Endodermal cell (in vitro differentiated cells): ENCODE measurements around the gene PALLD. TPM values are rescaled to one million over a fixed set of nuclear protein-coding genes. Genes with fewer than 3 reads are reported as not detected.

Source experiments
- DNase-seq: peaks from one replicate; pipeline ENCODE4 v3.0.0-alpha.2; 2017
- H3K27ac ChIP-seq: 2 replicates; pipeline ENCODE4 v1.5.1; 2013; ENCODE audit warnings: mild to moderate bottlenecking, low read depth, low read length, moderate library complexity
- H3K27me3 ChIP-seq: 2 replicates; pipeline ENCODE4 v1.6.1; 2013; ENCODE audit warnings: mild to moderate bottlenecking, low read length, moderate library complexity; ENCODE audit not compliant: insufficient read depth, control insufficient read depth, poor library complexity, severe bottlenecking
- H3K36me3 ChIP-seq: 2 replicates; pipeline ENCODE4 v1.7.0; 2013; ENCODE audit warnings: mild to moderate bottlenecking, low read length, moderate library complexity; ENCODE audit not compliant: control insufficient read depth, insufficient read depth
- H3K4me1 ChIP-seq: one replicate; pipeline ENCODE4 v1.7.0; 2013; ENCODE audit warnings: low read length; ENCODE audit not compliant: control insufficient read depth, insufficient read depth
- H3K4me3 ChIP-seq: 2 replicates; pipeline ENCODE4 v1.5.1; 2013; ENCODE audit warnings: mild to moderate bottlenecking, low read length, moderate library complexity
- H3K9ac ChIP-seq: 2 replicates; pipeline ENCODE4 v1.6.1; 2013; ENCODE audit warnings: mild to moderate bottlenecking, low read length, moderate library complexity; ENCODE audit not compliant: poor library complexity, severe bottlenecking; ENCODE audit errors: extremely low read depth
- H3K9me3 ChIP-seq: 2 replicates; pipeline ENCODE4 v1.6.1; 2013; ENCODE audit warnings: mild to moderate bottlenecking, low read length, moderate library complexity; ENCODE audit not compliant: control insufficient read depth
- H3K27ac Mint-ChIP-seq: 2 replicates; pipeline ENCODE4 v1.8.0; 2020; ENCODE audit warnings: mixed read lengths
- H3K27me3 Mint-ChIP-seq: 2 replicates; pipeline ENCODE4 v1.8.0; 2021; ENCODE audit warnings: mild to moderate bottlenecking, mixed read lengths; ENCODE audit not compliant: insufficient read depth
- H3K36me3 Mint-ChIP-seq: 2 replicates; pipeline ENCODE4 v1.8.0; 2020; ENCODE audit warnings: low read depth, mixed read lengths
- H3K4me1 Mint-ChIP-seq: 2 replicates; pipeline ENCODE4 v1.8.0; 2020; ENCODE audit warnings: mixed read lengths
- H3K4me3 Mint-ChIP-seq: 2 replicates; pipeline ENCODE4 v1.8.0; 2020; ENCODE audit warnings: mild to moderate bottlenecking, moderate library complexity, mixed read lengths
- H3K9me3 Mint-ChIP-seq: 2 replicates; pipeline ENCODE4 v1.8.0; 2020; ENCODE audit warnings: mild to moderate bottlenecking, mixed read lengths
- WGBS, 2 experiments: methylation state at CpG; one replicate each; pipeline versions ENCODE4 v1.1.5 to v1.1.7; 2013; ENCODE audit warnings: missing lambda C conversion rate in 2 of 2, mixed read lengths in 1 of 2; ENCODE audit not compliant: insufficient coverage in 1 of 2, insufficient read length in 1 of 2; 5-methylcytosine and 5-hydroxymethylcytosine counted together
- total RNA-seq, 2 donors: library from RNA; stranded (reverse); fragmentation: NEBNext Ultra II Directional in 1 of 2; extraction: Animal tissue kit (Norgen Biotek cat#: 25700) in 1 of 2; gene quantifications; 2 replicates in 1 of 2; 3 replicates in 1 of 2; pipeline ENCODE4 v1.2.1, GENCODE V29; 2021
- TF ChIP-seq, protein P1 (sequence below): fragments of 200-600 bp; sonication (generic); conservative IDR thresholded peaks from 2 replicates; pipeline ENCODE4 v1.5.0; 2021; ENCODE audit warnings: antibody characterized with exemption, mild to moderate bottlenecking

PALLD gene
- total RNA-seq, 2 donors from 2014 or later, result 51.8 to 86.7 TPM

GRCh38 chr4:168769416-168769815, 272.6 kb downstream of the PALLD start:
- Histone ChIP-seq H3K36me3 (no peaks in the 10 kb centered on the region), H3K4me1 (no peaks in the 10 kb centered on the region), H3K27me3 (peaks cover 20% of the 10 kb centered on the region), H3K9ac (no peak overlapping the region), H3K27ac (no peak overlapping the region), H3K9me3 (no peaks in the 10 kb centered on the region), H3K4me3 (no peak overlapping the region)
- 88 to 92% methylated on average over 4 of the region's 4 CpGs for WGBS, 2 experiments
- peaks cover 49% of the 10 kb centered on the region for H3K27me3 Mint-ChIP-seq
- H3K36me3 Mint-ChIP-seq, result no peaks in the 10 kb centered on the region
- TF ChIP-seq, protein P1, sequence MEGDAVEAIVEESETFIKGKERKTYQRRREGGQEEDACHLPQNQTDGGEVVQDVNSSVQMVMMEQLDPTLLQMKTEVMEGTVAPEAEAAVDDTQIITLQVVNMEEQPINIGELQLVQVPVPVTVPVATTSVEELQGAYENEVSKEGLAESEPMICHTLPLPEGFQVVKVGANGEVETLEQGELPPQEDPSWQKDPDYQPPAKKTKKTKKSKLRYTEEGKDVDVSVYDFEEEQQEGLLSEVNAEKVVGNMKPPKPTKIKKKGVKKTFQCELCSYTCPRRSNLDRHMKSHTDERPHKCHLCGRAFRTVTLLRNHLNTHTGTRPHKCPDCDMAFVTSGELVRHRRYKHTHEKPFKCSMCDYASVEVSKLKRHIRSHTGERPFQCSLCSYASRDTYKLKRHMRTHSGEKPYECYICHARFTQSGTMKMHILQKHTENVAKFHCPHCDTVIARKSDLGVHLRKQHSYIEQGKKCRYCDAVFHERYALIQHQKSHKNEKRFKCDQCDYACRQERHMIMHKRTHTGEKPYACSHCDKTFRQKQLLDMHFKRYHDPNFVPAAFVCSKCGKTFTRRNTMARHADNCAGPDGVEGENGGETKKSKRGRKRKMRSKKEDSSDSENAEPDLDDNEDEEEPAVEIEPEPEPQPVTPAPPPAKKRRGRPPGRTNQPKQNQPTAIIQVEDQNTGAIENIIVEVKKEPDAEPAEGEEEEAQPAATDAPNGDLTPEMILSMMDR, result no peak
- no peak for DNase-seq
- H3K9me3 Mint-ChIP-seq, result peaks cover 2% of the 10 kb centered on the region
- H3K4me3 Mint-ChIP-seq, result no peak overlapping the region
- peaks cover 5% of the 10 kb centered on the region for H3K4me1 Mint-ChIP-seq
- H3K27ac Mint-ChIP-seq, result no peak overlapping the region

GRCh38 chr4:168769837-168770236, 273.0 kb downstream of the PALLD start:
- no peak overlapping the region for H3K9ac ChIP-seq
- no peak overlapping the region for H3K4me3 ChIP-seq
- DNase-seq, result no peak
- peaks cover 48% of the 10 kb centered on the region for H3K27me3 Mint-ChIP-seq
- H3K4me1 ChIP-seq, result no peaks in the 10 kb centered on the region
- peaks cover 2% of the 10 kb centered on the region for H3K36me3 Mint-ChIP-seq
- peaks cover 3% of the 10 kb centered on the region for H3K9me3 ChIP-seq
- peaks cover 2% of the 10 kb centered on the region for H3K4me1 Mint-ChIP-seq
- WGBS, 2 experiments, result 100% methylated on average over 1 of the region's 1 CpG; no CpG with 5 or more reads in 1 of the 2 experiments
- H3K27me3 ChIP-seq, result peaks cover 20% of the 10 kb centered on the region
- H3K27ac ChIP-seq, result no peak overlapping the region
- H3K36me3 ChIP-seq, result no peaks in the 10 kb centered on the region
- H3K9me3 Mint-ChIP-seq, result peaks cover 5% of the 10 kb centered on the region
- TF ChIP-seq, protein P1, result no peak
- H3K4me3 Mint-ChIP-seq, result no peak overlapping the region
- H3K27ac Mint-ChIP-seq, result no peak overlapping the region

DNA sequence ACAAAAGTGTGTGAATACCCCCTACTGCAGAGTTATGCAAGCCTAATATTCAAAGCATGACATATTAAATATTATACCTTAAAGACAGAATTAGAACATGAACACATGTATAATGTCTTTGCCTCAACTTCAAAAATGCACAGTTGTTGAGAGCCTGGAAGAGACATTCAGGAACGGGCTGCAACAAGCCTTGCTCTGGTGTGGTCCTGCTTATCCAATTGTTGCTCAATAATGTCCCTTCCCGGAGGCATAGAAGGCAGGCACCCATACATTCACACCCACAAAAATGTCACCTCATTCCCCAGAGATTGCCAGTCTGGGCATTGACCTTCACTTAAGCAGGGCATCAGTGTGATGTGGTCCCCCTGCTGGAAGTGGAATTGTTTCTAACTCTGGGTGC, 274.4 kb downstream of the PALLD start:
- Histone ChIP-seq H3K9ac (no peak overlapping the region), H3K4me3 (no peak overlapping the region), H3K27ac (no peak overlapping the region), H3K36me3 (no peaks in the 10 kb centered on the region), H3K4me1 (no peaks in the 10 kb centered on the region), H3K27me3 (peaks cover 20% of the 10 kb centered on the region), H3K9me3 (peaks cover 16% of the 10 kb centered on the region)
- no peak for DNase-seq
- H3K36me3 Mint-ChIP-seq, result peaks cover 6% of the 10 kb centered on the region
- H3K27ac Mint-ChIP-seq, result no peak overlapping the region
- peaks cover 15% of the 10 kb centered on the region for H3K9me3 Mint-ChIP-seq
- H3K4me1 Mint-ChIP-seq, result peaks cover 2% of the 10 kb centered on the region
- H3K27me3 Mint-ChIP-seq, result peaks cover 34% of the 10 kb centered on the region
- TF ChIP-seq, protein P1, result peak; percentile 19
- 91 to 100% methylated on average over 1 to 2 of the region's 2 CpGs for WGBS, 2 experiments
- H3K4me3 Mint-ChIP-seq, result no peak overlapping the region
